ENCODE data around the gene ETHE1. TPM values are rescaled to one million over a fixed set of nuclear protein-coding genes. Genes with fewer than 3 reads are reported as not detected.

ETHE1 gene
- total and polyA plus RNA-seq, 2 of the 8 experiments (the other 6 are each of a cell fraction or from before 2014, with no cell fraction given), result 19.9 to 96.0 TPM

GRCh38 chr19:43551399-43552197 is 24.6 kb upstream of the ETHE1 start (continued):
- TF ChIP-seq CHD7 (IDR thresholded peaks at IDR 0.05; ENCODE audit: insufficient replicate concordance, low read length) (no peak), CHD1 (IDR thresholded peaks at IDR 0.05; ENCODE audit: low read depth, low read length) (no peak)

All from H1 (cell line).